Measurements from ENCODE around the gene AP4B1.

- TF ChIP-seq POLR2A (IDR thresholded peaks at IDR 0.05), result no peak
- TF ChIP-seq, protein P1, sequence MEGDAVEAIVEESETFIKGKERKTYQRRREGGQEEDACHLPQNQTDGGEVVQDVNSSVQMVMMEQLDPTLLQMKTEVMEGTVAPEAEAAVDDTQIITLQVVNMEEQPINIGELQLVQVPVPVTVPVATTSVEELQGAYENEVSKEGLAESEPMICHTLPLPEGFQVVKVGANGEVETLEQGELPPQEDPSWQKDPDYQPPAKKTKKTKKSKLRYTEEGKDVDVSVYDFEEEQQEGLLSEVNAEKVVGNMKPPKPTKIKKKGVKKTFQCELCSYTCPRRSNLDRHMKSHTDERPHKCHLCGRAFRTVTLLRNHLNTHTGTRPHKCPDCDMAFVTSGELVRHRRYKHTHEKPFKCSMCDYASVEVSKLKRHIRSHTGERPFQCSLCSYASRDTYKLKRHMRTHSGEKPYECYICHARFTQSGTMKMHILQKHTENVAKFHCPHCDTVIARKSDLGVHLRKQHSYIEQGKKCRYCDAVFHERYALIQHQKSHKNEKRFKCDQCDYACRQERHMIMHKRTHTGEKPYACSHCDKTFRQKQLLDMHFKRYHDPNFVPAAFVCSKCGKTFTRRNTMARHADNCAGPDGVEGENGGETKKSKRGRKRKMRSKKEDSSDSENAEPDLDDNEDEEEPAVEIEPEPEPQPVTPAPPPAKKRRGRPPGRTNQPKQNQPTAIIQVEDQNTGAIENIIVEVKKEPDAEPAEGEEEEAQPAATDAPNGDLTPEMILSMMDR (IDR thresholded peaks at IDR 0.05), result no peak
These were observed 902 bp downstream of the AP4B1 start for GRCh38 chr1:113903501-113904292.
